Activated T-cell treated with anti-CD3 and anti-CD28 coated beads, Interleukin-2, amount 50 U/mL, for 72 hours (primary cell): ENCODE data around the gene SETBP1. TPM values are rescaled to one million over a fixed set of nuclear protein-coding genes. Genes with fewer than 3 reads are reported as not detected.

ENCODE experiments used
- ATAC-seq, 2 donors: fragments of 150-1000 bp; cut with Tn5 transposase; replicated peaks in 1 of 2; 2 replicates each; pipeline ENCODE4 v1.10.0; 2021; ENCODE audit warnings: moderate library complexity in 2 of 2, mild to moderate bottlenecking in 1 of 2
- DNase-seq, 2 donors: peaks; one replicate each; pipeline ENCODE4 v3.0.0; 2021 to 2022; ENCODE audit warnings: mixed read lengths in 1 of 2
- H3K27ac Mint-ChIP-seq: one replicate; pipeline ENCODE4 v1.8.0; 2022; ENCODE audit warnings: mild to moderate bottlenecking, moderate library complexity, mixed read lengths
- H3K27me3 Mint-ChIP-seq: one replicate; pipeline ENCODE4 v1.8.0; 2022; ENCODE audit warnings: low read depth, mixed read lengths
- H3K36me3 Mint-ChIP-seq, 2 donors: one replicate each; pipeline ENCODE4 v1.8.0; 2022; ENCODE audit warnings: mixed read lengths in 2 of 2, mild to moderate bottlenecking in 1 of 2; ENCODE audit not compliant: insufficient read depth in 2 of 2
- H3K4me1 Mint-ChIP-seq: one replicate; pipeline ENCODE4 v1.8.0; 2022; ENCODE audit warnings: low read depth, mixed read lengths
- H3K4me3 Mint-ChIP-seq, 2 donors: one replicate each; pipeline ENCODE4 v1.8.0; 2022; ENCODE audit warnings: mild to moderate bottlenecking in 2 of 2, mixed read lengths in 2 of 2, moderate library complexity in 2 of 2
- H3K9me3 Mint-ChIP-seq, 2 donors: one replicate each; pipeline ENCODE4 v1.8.0; 2022; ENCODE audit warnings: mixed read lengths in 2 of 2
- total RNA-seq, 2 donors: library from RNA; stranded (reverse); gene quantifications; one replicate each; pipeline ENCODE4 v1.2.3, GENCODE V29; 2022

The SETBP1 gene
- total RNA-seq, 2 donors from 2014 or later = 3.8 to 13.8 TPM

GRCh38 chr18:44869533-44869932 lies 188.8 kb downstream of the SETBP1 start:
- H3K27ac Mint-ChIP-seq = no peak overlapping the region
- peaks cover 12% of the 10 kb centered on the region for H3K27me3 Mint-ChIP-seq

GRCh38 chr18:44870631-44871502 lies 190.2 kb downstream of the SETBP1 start:
- Mint-ChIP-seq H3K4me3 (no peak overlapping the region), H3K4me1 (peaks cover 10% of the 10 kb centered on the region), H3K27ac (no peak overlapping the region), H3K36me3 (peaks cover 2 to 6% of the 10 kb centered on the region in 2 donors), H3K27me3 (peaks cover 12% of the 10 kb centered on the region), H3K9me3 (peaks cover 2 to 4% of the 10 kb centered on the region in 2 donors)
- ATAC-seq (no peak), DNase-seq (no peak)

More at GRCh38 chr18:44869533-44869932, 188.8 kb downstream of the SETBP1 start:
- Mint-ChIP-seq H3K4me1 (peaks cover 10% of the 10 kb centered on the region), H3K9me3 (peaks cover 2 to 4% of the 10 kb centered on the region in 2 donors), H3K36me3 (peaks cover 2 to 6% of the 10 kb centered on the region in 2 donors), H3K4me3 (no peak overlapping the region)
- DNase-seq = no peak
- ATAC-seq = no peak

- ATAC-seq = no peak
- H3K36me3 Mint-ChIP-seq = peaks cover 2 to 6% of the 10 kb centered on the region in 2 donors
- H3K9me3 Mint-ChIP-seq = peaks cover 2 to 4% of the 10 kb centered on the region in 2 donors
- DNase-seq = no peak
- peaks cover 12% of the 10 kb centered on the region for H3K27me3 Mint-ChIP-seq
- peaks cover 10% of the 10 kb centered on the region for H3K4me1 Mint-ChIP-seq
- H3K27ac Mint-ChIP-seq = peak overlapping the region; percentile 59
- no peak overlapping the region for H3K4me3 Mint-ChIP-seq
Measured at GRCh38 chr18:44871771-44872170, 191.1 kb downstream of the SETBP1 start.

GRCh38 chr18:44876024-44876423 lies 195.3 kb downstream of the SETBP1 start:
- H3K4me1 Mint-ChIP-seq = peaks cover 24% of the 10 kb centered on the region
- H3K36me3 Mint-ChIP-seq = peaks cover 2 to 6% of the 10 kb centered on the region in 2 donors
- DNase-seq = no peak
- H3K27ac Mint-ChIP-seq = no peak overlapping the region
- peaks cover 12% of the 10 kb centered on the region for H3K27me3 Mint-ChIP-seq
- no peak for ATAC-seq
- peaks cover 2 to 5% of the 10 kb centered on the region in 2 donors for H3K9me3 Mint-ChIP-seq
- H3K4me3 Mint-ChIP-seq = no peak overlapping the region

- no peak overlapping the region for H3K4me3 Mint-ChIP-seq
- peaks cover 2 to 6% of the 10 kb centered on the region in 2 donors for H3K36me3 Mint-ChIP-seq
- no peak for DNase-seq
- no peak for ATAC-seq
- H3K9me3 Mint-ChIP-seq = peaks cover 2 to 5% of the 10 kb centered on the region in 2 donors
- peaks cover 17% of the 10 kb centered on the region for H3K4me1 Mint-ChIP-seq
- H3K27me3 Mint-ChIP-seq = peaks cover 12% of the 10 kb centered on the region
- H3K27ac Mint-ChIP-seq = no peak overlapping the region
Measured at GRCh38 chr18:44876755-44877154, 196.1 kb downstream of the SETBP1 start.

GRCh38 chr18:44878335-44878734 lies 197.6 kb downstream of the SETBP1 start:
- Mint-ChIP-seq H3K4me3 (no peak overlapping the region), H3K9me3 (peaks cover 2 to 5% of the 10 kb centered on the region in 2 donors), H3K4me1 (peaks cover 14% of the 10 kb centered on the region), H3K27ac (no peak overlapping the region), H3K27me3 (peaks cover 8% of the 10 kb centered on the region), H3K36me3 (peaks cover 2 to 4% of the 10 kb centered on the region in 2 donors)
- ATAC-seq (no peak), DNase-seq (no peak)

- Mint-ChIP-seq H3K27ac (no peak overlapping the region), H3K27me3 (no peaks in the 10 kb centered on the region), H3K4me3 (no peak overlapping the region), H3K36me3 (no peaks in the 10 kb centered on the region), H3K4me1 (peaks cover 14% of the 10 kb centered on the region), H3K9me3 (peaks cover 0 to 2% of the 10 kb centered on the region in 2 donors)
- ATAC-seq (no peak), DNase-seq (no peak)
Measured at GRCh38 chr18:44880170-44880569, 199.5 kb downstream of the SETBP1 start.

- H3K27me3 Mint-ChIP-seq = no peaks in the 10 kb centered on the region
- H3K27ac Mint-ChIP-seq = no peak overlapping the region
- H3K36me3 Mint-ChIP-seq = no peaks in the 10 kb centered on the region
- no peak overlapping the region for H3K4me3 Mint-ChIP-seq
- peaks cover 0 to 2% of the 10 kb centered on the region in 2 donors for H3K9me3 Mint-ChIP-seq
- H3K4me1 Mint-ChIP-seq = peaks cover 17% of the 10 kb centered on the region
- no peak for ATAC-seq
- DNase-seq = no peak
Measured at GRCh38 chr18:44881461-44882162, 200.9 kb downstream of the SETBP1 start.

GRCh38 chr18:44882163-44882868 lies 201.6 kb downstream of the SETBP1 start:
- peaks cover 0 to 2% of the 10 kb centered on the region in 2 donors for H3K9me3 Mint-ChIP-seq
- no peak for DNase-seq
- ATAC-seq = no peak
- H3K4me3 Mint-ChIP-seq = no peak overlapping the region
- H3K4me1 Mint-ChIP-seq = peaks cover 24% of the 10 kb centered on the region
- H3K36me3 Mint-ChIP-seq = no peaks in the 10 kb centered on the region
- no peaks in the 10 kb centered on the region for H3K27me3 Mint-ChIP-seq
- no peak overlapping the region for H3K27ac Mint-ChIP-seq

- no peak for ATAC-seq
Measured at GRCh38 chr18:44883671-44884070, 203.0 kb downstream of the SETBP1 start.

GRCh38 chr18:44884431-44884830 lies 203.7 kb downstream of the SETBP1 start:
- no peak for DNase-seq
- Mint-ChIP-seq H3K4me1 (peaks cover 30% of the 10 kb centered on the region), H3K36me3 (peaks cover 0 to 3% of the 10 kb centered on the region in 2 donors), H3K4me3 (no peak overlapping the region), H3K27ac (no peak overlapping the region), H3K9me3 (peaks cover 0 to 2% of the 10 kb centered on the region in 2 donors), H3K27me3 (no peaks in the 10 kb centered on the region)
- ATAC-seq = no peak

More at GRCh38 chr18:44883671-44884070, 203.0 kb downstream of the SETBP1 start:
- DNase-seq = no peak
- H3K4me3 Mint-ChIP-seq = no peak overlapping the region
- H3K27me3 Mint-ChIP-seq = no peaks in the 10 kb centered on the region
- H3K9me3 Mint-ChIP-seq = peaks cover 0 to 2% of the 10 kb centered on the region in 2 donors
- H3K4me1 Mint-ChIP-seq = peaks cover 26% of the 10 kb centered on the region
- no peak overlapping the region for H3K27ac Mint-ChIP-seq
- H3K36me3 Mint-ChIP-seq = no peaks in the 10 kb centered on the region

GRCh38 chr18:44885507-44885906 lies 204.8 kb downstream of the SETBP1 start:
- Mint-ChIP-seq H3K9me3 (no peaks in the 10 kb centered on the region), H3K4me1 (peaks cover 30% of the 10 kb centered on the region), H3K27ac (no peak overlapping the region), H3K4me3 (no peak overlapping the region), H3K27me3 (no peaks in the 10 kb centered on the region), H3K36me3 (peaks cover 2 to 3% of the 10 kb centered on the region in 2 donors)
- DNase-seq (no peak), ATAC-seq (no peak)
